Fibroblast of villous mesenchyme (primary cell): ENCODE results near the gene SIRT1. TPM values are rescaled to one million over a fixed set of nuclear protein-coding genes. Genes with fewer than 3 reads are reported as not detected.
"Not testable (repeated sequence)": the region's sequence is repeated elsewhere in the genome, so short reads cannot be mapped to it uniquely, and the experiment has no call there.

Experiments
- DNase-seq: peaks from one replicate; pipeline ENCODE4 v3.0.0-alpha.2; 2010; ENCODE audit warnings: low read depth
- H3K4me3 ChIP-seq: 2 replicates; pipeline ENCODE4 v1.5.1; 2011; ENCODE audit warnings: low read depth, mild to moderate bottlenecking, low read length
- total RNA-seq: library from RNA; depleted of rRNA; stranded (reverse); fragments of >200 nt; gene quantifications from 2 replicates; pipeline ENCODE4 v1.2.3, GENCODE V29; 2012
- TF ChIP-seq, protein P1 (sequence below): IDR thresholded peaks from 2 replicates; pipeline ENCODE4 v1.5.1; 2012; ENCODE audit warnings: low read depth, mild to moderate bottlenecking, low read length; ENCODE audit not compliant: insufficient read depth

SIRT1 gene
- total RNA-seq, 1 donor = 17.7 TPM

DNA sequence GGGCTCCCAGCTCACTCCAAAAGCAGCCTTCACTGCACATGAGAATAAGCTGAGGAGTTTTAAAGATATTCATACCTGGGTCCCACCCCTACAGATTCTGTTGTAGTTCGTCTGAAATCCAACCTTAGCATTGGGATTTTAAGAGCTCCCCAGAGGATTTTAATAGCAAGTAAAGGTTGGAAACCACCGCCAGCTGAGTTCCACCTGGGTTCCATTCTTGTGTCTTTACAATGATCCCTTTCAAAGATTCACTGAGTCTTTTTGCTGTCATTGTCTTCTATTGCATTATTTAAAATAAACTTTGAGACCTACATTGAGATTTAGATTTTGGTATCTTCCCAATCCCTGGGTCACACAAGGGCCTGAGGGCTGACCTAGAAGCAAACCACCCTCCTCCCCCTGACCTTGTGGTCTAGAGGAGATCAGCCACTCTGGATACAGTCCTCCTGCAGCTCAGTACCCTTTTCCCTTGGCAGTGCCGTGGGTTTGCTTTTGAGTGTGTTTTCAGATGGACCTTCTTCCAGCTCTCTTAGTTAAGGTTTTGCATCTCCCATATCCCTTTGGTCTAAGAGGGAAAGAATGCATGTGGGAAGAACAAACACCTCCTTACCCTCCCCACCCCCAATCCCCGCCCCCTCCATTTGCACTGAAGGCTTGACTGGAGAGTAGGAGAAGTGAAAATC lies 22.6 kb upstream of the SIRT1 start:
- no peak for DNase-seq

DNA sequence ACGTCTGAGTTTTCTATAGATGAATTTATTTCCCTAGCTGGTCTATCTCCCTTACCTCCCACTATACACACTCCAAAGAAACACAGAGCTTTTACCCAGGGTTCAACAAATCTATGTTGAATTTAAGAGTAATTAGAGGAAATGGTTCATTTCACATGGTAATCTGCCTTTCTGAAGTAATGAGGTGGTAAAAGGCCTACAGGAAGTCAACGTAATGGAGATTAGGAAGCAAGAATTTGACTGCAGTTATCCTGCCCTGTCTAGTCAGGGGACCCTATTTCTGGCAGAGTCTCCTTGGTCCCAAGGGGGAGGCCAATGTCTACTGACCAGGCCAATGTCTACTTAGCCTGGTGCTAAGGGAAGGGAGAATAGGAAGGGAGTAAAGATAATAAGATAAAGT lies 21.4 kb upstream of the SIRT1 start:
- H3K4me3 ChIP-seq = no peak overlapping the region
- TF ChIP-seq, protein P1, sequence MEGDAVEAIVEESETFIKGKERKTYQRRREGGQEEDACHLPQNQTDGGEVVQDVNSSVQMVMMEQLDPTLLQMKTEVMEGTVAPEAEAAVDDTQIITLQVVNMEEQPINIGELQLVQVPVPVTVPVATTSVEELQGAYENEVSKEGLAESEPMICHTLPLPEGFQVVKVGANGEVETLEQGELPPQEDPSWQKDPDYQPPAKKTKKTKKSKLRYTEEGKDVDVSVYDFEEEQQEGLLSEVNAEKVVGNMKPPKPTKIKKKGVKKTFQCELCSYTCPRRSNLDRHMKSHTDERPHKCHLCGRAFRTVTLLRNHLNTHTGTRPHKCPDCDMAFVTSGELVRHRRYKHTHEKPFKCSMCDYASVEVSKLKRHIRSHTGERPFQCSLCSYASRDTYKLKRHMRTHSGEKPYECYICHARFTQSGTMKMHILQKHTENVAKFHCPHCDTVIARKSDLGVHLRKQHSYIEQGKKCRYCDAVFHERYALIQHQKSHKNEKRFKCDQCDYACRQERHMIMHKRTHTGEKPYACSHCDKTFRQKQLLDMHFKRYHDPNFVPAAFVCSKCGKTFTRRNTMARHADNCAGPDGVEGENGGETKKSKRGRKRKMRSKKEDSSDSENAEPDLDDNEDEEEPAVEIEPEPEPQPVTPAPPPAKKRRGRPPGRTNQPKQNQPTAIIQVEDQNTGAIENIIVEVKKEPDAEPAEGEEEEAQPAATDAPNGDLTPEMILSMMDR = no peak
- no peak for DNase-seq

More for the DNA sequence above, 22.6 kb upstream of the SIRT1 start:
- TF ChIP-seq, protein P1 = no peak
- no peak overlapping the region for H3K4me3 ChIP-seq

DNA sequence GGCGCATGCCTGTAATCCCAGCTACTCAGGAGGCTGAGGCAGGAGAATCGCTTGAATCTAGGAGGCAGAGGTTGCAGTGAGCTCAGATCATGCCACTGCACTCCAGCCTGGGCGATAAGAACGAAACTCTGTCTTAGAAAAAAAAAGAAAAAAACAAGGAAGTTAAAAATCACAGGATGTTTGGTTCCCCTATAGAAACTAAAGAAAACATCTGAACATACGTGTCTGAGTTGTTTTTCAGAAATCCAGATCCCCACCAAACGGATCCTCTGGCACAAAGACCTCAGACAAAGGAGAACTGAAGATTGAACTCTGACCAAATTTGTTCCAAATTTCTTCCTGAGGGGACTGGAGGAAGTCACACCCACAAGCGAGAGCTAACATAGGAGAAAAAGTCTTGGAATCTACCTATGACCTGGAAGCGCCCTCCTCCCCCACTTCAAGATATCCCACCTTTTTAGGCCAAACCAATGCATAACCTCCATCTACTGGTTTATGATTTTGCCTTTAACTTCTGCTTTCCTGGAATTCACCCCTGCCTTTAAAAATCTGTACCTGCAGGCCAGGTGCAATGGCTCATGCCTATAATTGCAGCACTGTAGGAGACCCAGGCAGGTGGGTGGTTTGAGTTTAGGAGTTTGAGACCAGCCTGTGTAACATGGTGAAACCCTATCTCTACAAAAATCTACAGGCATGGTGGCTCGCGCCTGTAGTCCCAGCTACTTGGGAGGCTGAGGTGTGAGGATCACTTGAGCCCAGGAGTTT lies 19.7 kb upstream of the SIRT1 start:
- TF ChIP-seq, protein P1 = no peak
- DNase-seq = no peak

DNA sequence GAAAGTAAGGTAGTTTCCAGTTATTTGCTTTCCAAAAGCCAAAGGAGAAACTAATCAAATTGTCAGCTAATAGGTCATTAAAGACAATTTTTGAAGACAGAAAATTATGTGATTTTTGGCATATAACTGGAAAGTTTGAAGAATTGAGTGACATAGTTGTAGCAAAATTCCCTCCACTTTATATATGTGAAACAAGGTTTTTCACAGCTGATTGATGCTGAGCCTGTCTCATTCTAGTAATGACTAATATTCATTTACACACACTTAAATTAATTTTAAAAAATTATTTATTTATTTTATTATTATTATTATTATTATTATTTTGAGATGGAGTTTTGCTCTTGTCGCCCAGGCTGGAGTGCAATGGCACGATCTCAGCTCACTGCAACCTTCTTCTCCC lies 16.3 kb upstream of the SIRT1 start:
- DNase-seq = no peak
- TF ChIP-seq, protein P1 = no peak
- H3K4me3 ChIP-seq = no peak overlapping the region

More for the DNA sequence above, 19.7 kb upstream of the SIRT1 start:
- no peak overlapping the region for H3K4me3 ChIP-seq

DNA sequence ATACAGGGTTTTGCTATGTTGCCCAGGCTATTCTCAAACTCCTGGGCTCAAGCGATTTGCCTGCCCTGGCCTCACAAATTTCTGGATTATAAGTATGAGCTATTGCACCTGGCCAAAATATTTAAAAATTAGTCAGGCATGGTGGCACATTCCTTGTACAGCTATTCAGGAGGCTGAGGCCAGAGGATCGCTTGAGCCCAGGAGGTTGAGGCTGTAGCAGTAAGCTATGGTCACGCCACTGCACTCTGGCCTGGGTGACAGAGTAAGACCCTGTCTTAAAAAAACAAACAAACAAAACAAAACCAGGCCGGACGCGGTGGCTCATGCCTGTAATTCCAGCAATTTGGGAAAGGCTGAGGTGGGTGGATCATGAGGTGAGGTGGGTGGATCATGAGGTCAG lies 14.5 kb upstream of the SIRT1 start:
- DNase-seq = no peak
- no peak overlapping the region for H3K4me3 ChIP-seq
- TF ChIP-seq, protein P1 = no peak

DNA sequence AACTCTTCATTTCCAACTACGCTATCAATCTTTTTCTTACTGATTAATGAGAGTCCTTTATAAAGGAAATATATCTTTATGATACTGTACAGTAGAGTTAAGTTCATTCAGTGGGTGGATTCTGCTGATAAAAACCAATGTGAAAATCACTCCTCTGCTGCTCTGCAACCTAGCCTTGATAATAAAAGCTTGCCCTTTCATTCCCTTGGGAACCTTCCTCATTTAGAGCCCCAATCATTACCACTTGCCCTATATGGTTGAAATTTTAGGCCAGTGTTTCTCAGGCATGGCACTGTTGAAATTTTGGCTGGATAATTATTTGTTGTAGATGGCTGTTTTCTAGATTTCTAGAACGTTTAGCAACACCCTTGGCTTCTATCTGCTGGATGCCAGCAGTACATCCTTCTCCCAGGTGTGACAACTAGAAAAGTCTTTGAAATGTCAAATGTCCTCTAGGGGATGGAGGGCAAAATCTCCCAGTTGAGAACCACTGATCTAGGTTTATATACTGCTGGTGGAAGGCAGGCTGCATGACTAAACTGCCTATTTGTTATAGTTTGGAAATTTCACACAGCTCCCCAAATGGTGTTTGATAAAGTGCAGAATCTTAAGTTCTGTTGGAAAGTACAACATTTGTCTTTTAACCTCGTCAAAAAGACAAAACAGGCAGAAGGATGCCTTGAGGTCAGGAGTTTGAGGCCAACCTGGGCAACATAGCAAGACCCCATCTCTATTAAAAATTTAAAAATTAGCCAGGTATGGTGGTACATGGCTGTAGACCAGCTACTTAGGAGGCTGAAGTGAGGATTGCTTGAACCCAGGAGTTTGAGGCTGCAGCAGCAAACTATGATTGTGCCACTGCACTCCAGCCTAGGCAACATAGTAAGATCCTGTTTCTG lies 8.9 kb upstream of the SIRT1 start:
- TF ChIP-seq, protein P1 = no peak
- no peak for DNase-seq
- H3K4me3 ChIP-seq = no peak overlapping the region

DNA sequence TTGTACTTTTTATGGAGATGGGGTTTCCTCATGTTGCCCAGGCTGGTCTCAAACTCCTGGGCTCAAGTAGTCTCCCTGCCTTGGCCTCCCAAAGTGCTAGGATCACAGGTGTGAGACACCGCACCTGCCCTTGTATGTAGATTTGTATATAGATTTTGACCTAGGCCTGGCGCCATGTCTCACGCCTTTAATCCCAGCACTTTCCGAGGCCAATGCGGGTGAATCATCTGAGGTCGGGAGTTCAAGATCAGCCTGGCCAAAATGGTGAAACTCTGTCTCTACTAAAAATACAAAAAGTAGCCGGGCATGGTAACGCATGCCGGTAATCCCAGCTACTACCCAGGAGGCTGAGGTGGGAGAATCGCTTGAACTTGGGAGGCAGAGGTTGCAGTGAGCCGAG lies 7.0 kb upstream of the SIRT1 start:
- not testable (repeated sequence) for DNase-seq, H3K4me3 ChIP-seq
